IPS-20b (cell line): ENCODE data around the gene AVP.
"Not testable (repeated sequence)": the region's sequence is repeated elsewhere in the genome, so short reads cannot be mapped to it uniquely, and the experiment has no call there.

Experiments used
- H3K27ac ChIP-seq: one replicate; pipeline ENCODE4 v1.5.1; 2013; ENCODE audit warnings: low read length
- H3K27me3 ChIP-seq: 2 replicates; pipeline ENCODE4 v1.6.1; 2013; ENCODE audit warnings: mild to moderate bottlenecking, low read length, inconsistent platforms; ENCODE audit not compliant: insufficient read depth
- H3K36me3 ChIP-seq: 2 replicates; pipeline ENCODE4 v1.6.1; 2013; ENCODE audit warnings: low read depth, mild to moderate bottlenecking, inconsistent platforms, low read length, moderate library complexity; ENCODE audit not compliant: insufficient read depth
- H3K4me1 ChIP-seq: 2 replicates; pipeline ENCODE4 v1.6.1; 2013; ENCODE audit warnings: mild to moderate bottlenecking, control low read depth, inconsistent platforms, low read length, moderate library complexity; ENCODE audit not compliant: insufficient read depth
- H3K4me3 ChIP-seq: 2 replicates; pipeline ENCODE4 v1.5.1; 2013; ENCODE audit warnings: mild to moderate bottlenecking, low read length, inconsistent platforms
- H3K9ac ChIP-seq: 2 replicates; pipeline ENCODE4 v1.6.1; 2013; ENCODE audit warnings: low read depth, mild to moderate bottlenecking, inconsistent platforms, low read length, moderate library complexity
- H3K9me3 ChIP-seq: 2 replicates; pipeline ENCODE4 v1.6.1; 2013; ENCODE audit warnings: mild to moderate bottlenecking, low read depth, low read length, inconsistent platforms; ENCODE audit not compliant: insufficient read depth

The AVP gene

DNA sequence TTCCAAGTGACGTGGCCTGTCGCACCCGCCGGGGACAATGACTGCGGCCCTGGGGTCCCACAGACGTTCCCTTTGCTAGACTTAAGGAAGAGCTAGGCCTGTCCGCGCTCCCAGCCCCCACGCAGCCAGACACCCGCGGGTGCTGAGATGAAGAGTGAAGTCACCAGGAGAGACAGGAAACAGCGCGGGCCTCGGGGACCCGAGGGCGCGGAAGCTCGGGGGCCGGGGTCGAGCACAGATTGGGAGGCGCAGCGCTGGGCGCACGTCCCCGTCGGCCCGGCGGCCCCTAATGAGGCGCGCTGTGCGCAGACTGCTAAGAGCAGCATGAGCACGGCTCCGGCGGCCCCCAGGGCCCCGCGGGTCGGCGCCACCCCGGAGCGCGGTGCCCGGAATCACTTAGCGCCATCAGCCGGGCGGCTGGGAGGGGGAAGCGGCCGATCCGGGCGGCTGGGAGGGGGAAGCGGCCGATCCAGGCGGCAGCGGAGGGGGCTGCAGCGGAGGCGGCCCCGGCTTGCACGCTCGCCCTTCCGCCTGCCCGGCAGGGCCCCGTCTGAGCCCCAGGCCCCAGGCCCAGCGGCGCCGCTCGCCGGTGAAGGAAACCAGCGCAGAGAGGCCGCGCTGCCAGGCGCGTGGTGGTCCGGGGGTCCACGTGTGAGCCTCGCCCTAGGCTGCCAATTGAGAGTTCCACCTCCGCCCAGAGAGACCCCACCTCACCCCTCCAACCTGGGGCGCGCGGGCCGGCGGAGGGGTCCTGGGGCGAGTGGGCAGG is 8.3 kb upstream of the AVP start:
- Histone ChIP-seq H3K9ac (peak overlapping the region; percentile 11; the same call in 1 of the 2 replicates), H3K27ac (no peak overlapping the region), H3K27me3 (peaks cover 38% of the 10 kb centered on the region)

DNA sequence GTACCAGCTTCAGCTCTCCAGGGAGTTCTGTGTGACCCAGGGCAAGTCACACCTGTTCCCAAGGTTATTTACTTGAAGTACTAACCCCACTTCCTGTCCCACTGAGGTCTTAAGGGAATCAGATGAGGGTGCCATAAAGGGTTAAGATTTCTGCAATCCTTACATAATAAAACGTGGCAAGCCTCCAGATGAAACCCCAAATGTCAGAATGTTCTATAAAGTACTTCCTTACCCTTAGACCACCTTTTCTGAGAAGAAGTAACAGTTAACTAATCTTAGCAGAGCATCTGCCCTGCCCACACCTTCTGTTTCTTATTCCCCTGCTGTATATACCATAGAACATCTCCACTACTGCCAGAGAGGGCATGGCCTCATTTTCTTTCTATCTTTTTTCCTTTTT is 6.0 kb upstream of the AVP start:
- H3K27ac ChIP-seq, result no peak overlapping the region
- H3K9me3 ChIP-seq, result no peaks in the 10 kb centered on the region
- no peaks in the 10 kb centered on the region for H3K36me3 ChIP-seq
- no peak overlapping the region for H3K9ac ChIP-seq
- H3K27me3 ChIP-seq, result peaks cover 38% of the 10 kb centered on the region
- no peaks in the 10 kb centered on the region for H3K4me1 ChIP-seq
- H3K4me3 ChIP-seq, result no peak overlapping the region

More for the DNA sequence above, 8.3 kb upstream of the AVP start:
- H3K4me3 ChIP-seq, result peak overlapping the region; percentile 57; the same call in 1 of the 2 replicates
- H3K36me3 ChIP-seq, result no peaks in the 10 kb centered on the region
- H3K4me1 ChIP-seq, result no peaks in the 10 kb centered on the region
- H3K9me3 ChIP-seq, result no peaks in the 10 kb centered on the region

DNA sequence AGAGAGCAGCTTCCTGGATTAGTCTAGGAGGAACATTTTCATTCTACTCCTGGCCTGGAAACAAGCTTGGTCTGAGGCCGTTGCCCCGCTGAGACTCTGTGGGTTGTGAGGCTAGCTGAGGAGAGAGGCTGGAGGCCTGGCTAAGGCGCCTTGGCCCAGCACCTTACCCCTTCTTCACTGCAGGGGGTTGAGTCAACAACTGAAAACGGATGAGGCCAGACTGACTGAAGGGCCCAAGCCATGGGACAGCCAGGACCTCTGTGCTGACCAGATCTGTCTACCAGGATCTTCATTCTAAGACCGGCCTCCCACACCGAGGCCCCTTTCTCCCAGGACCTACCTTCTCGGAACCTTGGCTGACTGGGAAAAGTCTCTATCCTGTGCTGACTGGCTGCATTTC is 3.5 kb upstream of the AVP start:
- Histone ChIP-seq H3K4me1 (peaks cover 6% of the 10 kb centered on the region; the same call in 1 of the 2 replicates), H3K9ac (no peak overlapping the region), H3K4me3 (no peak overlapping the region), H3K36me3 (no peaks in the 10 kb centered on the region), H3K27ac (no peak overlapping the region), H3K9me3 (no peaks in the 10 kb centered on the region), H3K27me3 (peaks cover 53% of the 10 kb centered on the region)

DNA sequence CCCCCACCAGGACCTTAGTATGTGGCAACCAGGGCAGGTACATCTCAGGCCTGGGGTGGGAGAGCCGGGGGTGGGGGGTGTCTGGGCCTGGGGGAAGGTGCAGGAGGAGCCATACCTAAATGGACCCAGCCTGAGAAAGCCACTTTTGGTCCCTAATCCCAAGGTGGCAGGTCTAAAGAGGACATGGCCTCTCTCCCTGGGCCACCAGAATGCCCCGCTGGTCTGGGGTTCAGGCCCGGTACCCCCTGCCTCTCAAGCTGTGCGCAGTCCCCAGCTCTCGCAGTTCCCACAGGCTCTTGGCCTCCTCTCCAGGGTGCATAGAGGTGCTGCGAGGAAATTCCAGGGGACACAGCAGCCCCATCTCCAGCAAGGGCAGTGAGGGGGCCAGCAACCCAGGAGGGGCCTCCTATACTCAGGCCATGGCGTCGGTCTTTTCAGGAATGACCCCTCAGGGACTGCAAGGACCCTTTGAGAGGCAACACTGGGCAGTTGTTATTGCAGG is 1.1 kb upstream of the AVP start:
- no peak overlapping the region for H3K4me3 ChIP-seq
- H3K27ac ChIP-seq, result no peak overlapping the region
- peaks cover 56% of the 10 kb centered on the region for H3K27me3 ChIP-seq
- peaks cover 6% of the 10 kb centered on the region; the same call in 1 of the 2 replicates for H3K4me1 ChIP-seq
- no peaks in the 10 kb centered on the region for H3K9me3 ChIP-seq
- no peaks in the 10 kb centered on the region for H3K36me3 ChIP-seq
- no peak overlapping the region for H3K9ac ChIP-seq

DNA sequence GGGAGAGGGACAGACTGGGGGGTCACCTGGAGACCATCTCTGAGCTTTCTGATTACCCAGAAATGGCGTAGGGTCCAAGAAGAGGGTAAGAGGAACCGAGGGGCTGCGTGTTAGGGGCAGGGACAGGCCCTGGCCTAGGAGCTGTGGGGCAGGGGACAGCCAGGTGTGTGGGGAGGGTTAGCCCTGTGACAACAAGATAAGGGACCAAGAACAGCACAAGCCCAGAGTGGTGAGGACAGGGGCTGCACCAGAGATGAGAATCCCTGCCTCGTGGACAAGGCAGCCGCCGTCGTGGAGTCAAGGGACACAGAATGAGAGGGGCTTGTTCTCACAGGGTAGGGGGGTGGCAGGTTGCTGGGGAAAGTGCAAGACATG is 449 bp upstream of the AVP start:
- Histone ChIP-seq H3K4me3 (no peak overlapping the region), H3K9ac (no peak overlapping the region), H3K36me3 (no peaks in the 10 kb centered on the region), H3K9me3 (no peaks in the 10 kb centered on the region), H3K4me1 (peaks cover 6% of the 10 kb centered on the region; the same call in 1 of the 2 replicates), H3K27me3 (peaks cover 56% of the 10 kb centered on the region), H3K27ac (no peak overlapping the region)

DNA sequence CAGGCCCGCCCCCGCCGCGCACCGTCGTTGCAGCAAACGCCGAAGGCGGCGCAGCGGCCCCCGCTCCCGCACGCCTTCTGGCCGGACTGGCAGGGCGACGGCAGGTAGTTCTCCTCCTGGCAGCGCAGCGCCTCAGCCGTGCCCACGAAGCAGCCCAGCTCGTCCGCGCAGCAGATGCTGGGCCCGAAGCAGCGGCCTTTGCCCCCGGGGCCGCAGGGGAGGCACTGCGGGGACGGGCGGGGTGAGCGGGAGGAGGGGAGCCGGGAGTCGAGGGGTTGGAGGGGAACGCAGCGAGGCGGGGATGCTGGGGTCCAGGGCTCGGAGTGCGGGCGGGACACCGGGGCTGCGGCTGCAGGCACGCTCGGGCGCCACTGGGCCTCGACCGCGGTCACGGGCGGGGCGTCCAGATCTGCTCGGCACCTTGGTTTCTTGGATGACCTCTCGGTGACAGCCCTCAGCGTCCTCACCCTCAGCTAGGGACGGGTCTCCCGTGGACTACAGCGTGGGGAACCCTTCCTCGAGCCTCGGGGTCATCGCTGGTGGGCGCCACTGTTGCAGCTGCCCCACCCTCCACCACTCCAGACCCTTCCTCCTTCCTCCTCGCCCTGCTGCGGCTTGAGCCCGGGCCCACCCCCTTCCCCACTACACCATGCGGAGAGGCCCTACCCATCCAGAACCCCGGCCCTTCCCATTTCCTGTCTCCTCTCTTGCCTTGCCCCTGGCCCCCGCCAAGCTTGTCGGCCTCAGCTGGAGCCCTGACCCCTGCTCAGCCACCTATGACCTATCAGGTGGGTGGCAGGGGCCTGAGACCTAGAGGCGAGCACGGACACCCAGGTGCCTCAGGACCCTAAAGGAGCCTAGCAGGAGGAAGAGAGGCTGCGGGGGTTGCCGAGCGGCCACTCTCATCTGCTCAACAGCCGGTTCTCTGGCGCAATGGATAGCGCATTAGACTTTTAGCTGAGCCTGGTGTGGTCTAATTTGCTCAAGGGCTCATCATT is 1.3 kb downstream of the AVP start:
- H3K27ac ChIP-seq, result no peak overlapping the region
- peaks cover 6% of the 10 kb centered on the region; the same call in 1 of the 2 replicates for H3K4me1 ChIP-seq
- no peaks in the 10 kb centered on the region for H3K9me3 ChIP-seq
- no peaks in the 10 kb centered on the region for H3K36me3 ChIP-seq
- H3K4me3 ChIP-seq, result peak overlapping the region; percentile 57
- no peak overlapping the region for H3K9ac ChIP-seq
- peaks cover 61% of the 10 kb centered on the region for H3K27me3 ChIP-seq

DNA sequence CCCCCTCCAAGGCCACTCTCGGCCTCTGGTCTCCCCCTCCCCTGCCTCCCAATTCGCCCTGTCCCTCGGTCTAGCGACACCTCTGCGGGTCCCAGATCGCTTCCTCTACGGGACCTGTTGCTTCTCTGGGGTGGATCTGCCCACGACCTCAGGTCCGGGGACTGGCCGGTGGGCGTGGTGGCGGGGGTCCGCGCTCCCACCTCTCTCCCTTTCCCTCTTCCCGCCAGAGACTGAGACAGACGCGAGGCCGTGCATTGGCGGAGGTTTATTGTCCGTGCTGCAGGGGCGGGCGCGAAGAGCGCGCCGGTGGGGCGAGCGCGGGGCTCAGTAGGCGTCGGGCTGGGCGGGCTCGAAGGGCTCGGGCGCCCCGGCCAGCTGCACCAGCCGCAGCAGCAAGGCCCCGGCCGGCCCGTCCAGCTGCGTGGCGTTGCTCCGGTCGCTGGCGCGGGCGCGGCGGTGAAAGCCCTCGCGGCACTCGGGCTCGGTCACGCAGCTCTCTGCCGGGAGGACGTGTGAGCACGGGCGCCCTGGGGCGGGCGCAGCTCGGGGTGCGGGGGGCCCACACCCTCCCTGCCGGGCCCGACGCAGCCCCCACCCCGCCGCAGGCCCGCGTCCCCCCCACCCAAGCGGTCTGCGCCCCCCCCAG is 2.1 kb downstream of the AVP start:
- Histone ChIP-seq H3K27ac (no peak overlapping the region), H3K9ac (no peak overlapping the region), H3K4me1 (peaks cover 6% of the 10 kb centered on the region; the same call in 1 of the 2 replicates), H3K4me3 (peak overlapping the region; percentile 53; the same call in 1 of the 2 replicates), H3K27me3 (peaks cover 69% of the 10 kb centered on the region), H3K36me3 (no peaks in the 10 kb centered on the region), H3K9me3 (no peaks in the 10 kb centered on the region)

DNA sequence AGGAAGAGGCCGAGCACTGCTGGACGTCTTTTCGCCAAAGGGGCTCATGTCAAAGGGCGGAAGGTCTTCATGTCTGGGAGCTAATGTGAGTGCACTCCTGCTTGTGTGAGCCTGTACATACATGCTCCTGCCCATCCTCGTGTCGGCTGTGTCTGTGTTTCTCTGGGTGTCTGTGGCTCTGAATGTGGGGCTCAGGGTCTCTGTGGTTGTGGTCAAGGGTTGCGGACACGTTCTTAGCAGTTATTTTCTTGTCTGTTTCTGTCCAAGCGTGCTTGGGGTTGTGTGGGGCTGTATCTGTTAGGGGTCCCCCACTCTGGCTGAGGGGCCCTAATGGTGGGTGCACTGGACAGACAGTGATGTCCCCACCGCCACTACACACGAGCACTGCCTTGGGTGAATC is 2.9 kb downstream of the AVP start:
- Histone ChIP-seq H3K9ac (no peak overlapping the region), H3K27me3 (peaks cover 69% of the 10 kb centered on the region), H3K4me1 (peaks cover 6% of the 10 kb centered on the region; the same call in 1 of the 2 replicates), H3K36me3 (no peaks in the 10 kb centered on the region), H3K9me3 (no peaks in the 10 kb centered on the region), H3K4me3 (no peak overlapping the region), H3K27ac (no peak overlapping the region)

DNA sequence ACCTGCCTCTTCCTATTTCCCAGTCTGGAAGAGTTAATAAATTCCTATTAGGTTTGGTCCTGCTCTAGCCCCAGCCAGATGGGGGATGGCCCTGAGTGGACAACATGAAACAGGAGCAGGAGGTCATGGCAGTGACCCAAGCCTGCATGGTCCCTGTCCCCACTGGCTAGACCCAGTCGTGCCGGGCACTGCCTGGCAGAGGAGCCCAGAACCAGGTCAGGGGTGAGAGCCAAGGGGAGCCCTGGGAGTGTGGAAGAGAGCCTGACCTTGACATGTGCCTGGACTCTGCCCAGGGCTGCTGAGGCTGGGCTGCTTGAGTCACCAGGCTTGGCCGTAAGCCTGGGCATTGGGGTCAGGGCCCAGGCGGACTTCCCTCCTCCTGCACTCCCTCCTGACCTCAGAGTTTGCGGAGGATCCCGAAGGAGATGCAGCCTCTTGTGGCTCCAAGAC is 3.6 kb downstream of the AVP start:
- Histone ChIP-seq H3K4me3 (no peak overlapping the region), H3K27ac (no peak overlapping the region), H3K9me3 (no peaks in the 10 kb centered on the region), H3K36me3 (no peaks in the 10 kb centered on the region), H3K4me1 (peaks cover 6% of the 10 kb centered on the region; the same call in 1 of the 2 replicates), H3K27me3 (peaks cover 69% of the 10 kb centered on the region), H3K9ac (no peak overlapping the region)

DNA sequence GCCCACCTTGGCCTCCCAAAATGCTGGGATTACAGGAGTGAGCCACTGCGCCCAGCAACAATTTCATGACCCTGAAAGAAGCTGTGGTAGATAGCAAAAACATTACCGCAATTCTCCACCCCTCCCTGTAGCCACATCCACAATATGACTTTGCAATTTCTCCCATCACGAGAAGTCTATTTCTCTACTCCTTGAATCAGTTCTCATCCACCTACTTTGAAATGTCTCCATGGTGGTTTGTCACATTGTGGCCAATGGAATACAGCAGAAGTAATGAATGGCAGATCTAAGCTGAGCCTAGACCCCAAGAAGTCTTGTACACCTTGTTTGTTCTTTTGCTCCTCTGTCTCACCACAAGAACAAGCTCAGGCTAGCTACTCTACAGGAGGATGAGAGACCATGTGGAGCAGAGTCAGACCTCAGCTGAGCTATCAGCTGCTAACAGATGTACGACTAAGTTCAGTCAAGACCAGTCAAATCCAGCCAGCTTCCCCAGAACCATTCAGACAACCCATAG is 6.8 kb downstream of the AVP start:
- H3K9me3 ChIP-seq, result peaks cover 4% of the 10 kb centered on the region; the same call in 1 of the 2 replicates
- no peaks in the 10 kb centered on the region; the same call in 1 of the 2 replicates for H3K4me1 ChIP-seq
- no peak overlapping the region for H3K9ac ChIP-seq
- H3K27me3 ChIP-seq, result peaks cover 59% of the 10 kb centered on the region
- H3K27ac ChIP-seq, result no peak overlapping the region
- H3K36me3 ChIP-seq, result no peaks in the 10 kb centered on the region
- no peak overlapping the region for H3K4me3 ChIP-seq

DNA sequence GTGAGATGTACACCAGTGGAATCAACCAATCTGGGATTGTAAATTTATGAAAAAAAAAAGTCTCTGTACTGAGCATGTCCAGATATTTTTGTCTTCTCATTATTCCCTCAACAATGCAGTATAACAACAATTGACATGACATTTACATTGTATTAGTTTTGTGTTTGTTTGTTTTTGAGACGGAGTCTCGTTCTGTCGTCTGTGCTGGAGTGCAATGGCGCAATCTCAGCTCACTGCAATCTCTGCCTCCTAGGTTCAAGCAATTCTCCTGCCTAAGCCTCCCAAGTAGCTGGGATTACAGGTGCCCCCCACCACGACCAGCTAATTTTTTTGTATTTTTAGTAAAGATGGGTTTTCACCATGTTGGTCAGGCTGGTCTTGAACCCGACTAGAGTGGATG is 9.2 kb downstream of the AVP start:
- H3K27me3 ChIP-seq, result peaks cover 59% of the 10 kb centered on the region
- H3K4me1 ChIP-seq, result not testable (repeated sequence)

More for the DNA sequence above, 9.2 kb downstream of the AVP start:
- H3K27ac ChIP-seq, H3K4me3 ChIP-seq, H3K9ac ChIP-seq, H3K36me3 ChIP-seq, H3K9me3 ChIP-seq: not testable (repeated sequence)
